ENCODE results near the gene INPP4B.

Gene INPP4B

GRCh38 chr4:142044271-142044670, 801.8 kb downstream of the INPP4B start:
- DNase-seq = no peak

GRCh38 chr4:142043509-142043908, 802.6 kb downstream of the INPP4B start:
- no peak for DNase-seq

- no peak for DNase-seq
Observed at GRCh38 chr4:142041788-142042187, 804.3 kb downstream of the INPP4B start.

- DNase-seq = no peak
Observed at GRCh38 chr4:142040043-142040442, 806.1 kb downstream of the INPP4B start.

GRCh38 chr4:142036795-142037583, 809.1 kb downstream of the INPP4B start:
- DNase-seq = no peak

- DNase-seq = no peak
Observed at GRCh38 chr4:142035566-142035965, 810.5 kb downstream of the INPP4B start.

GRCh38 chr4:142034101-142034500, 812.0 kb downstream of the INPP4B start:
- DNase-seq = no peak

- DNase-seq = no peak
Observed at GRCh38 chr4:142030010-142030409, 816.1 kb downstream of the INPP4B start.

GRCh38 chr4:142021761-142022160, 824.3 kb downstream of the INPP4B start:
- DNase-seq = no peak

- DNase-seq = no peak
Observed at GRCh38 chr4:142021181-142021580, 824.9 kb downstream of the INPP4B start.

GRCh38 chr4:142016031-142016430, 830.1 kb downstream of the INPP4B start:
- DNase-seq = no peak

GRCh38 chr4:142009751-142010150, 836.4 kb downstream of the INPP4B start:
- no peak for DNase-seq

- no peak for DNase-seq
Observed at GRCh38 chr4:142005519-142005918, 840.6 kb downstream of the INPP4B start.

GRCh38 chr4:141999446-142000143, 846.5 kb downstream of the INPP4B start:
- no peak for DNase-seq

- DNase-seq = no peak
Observed at GRCh38 chr4:141995056-141995455, 851.0 kb downstream of the INPP4B start.

GRCh38 chr4:141977433-141977832, 868.7 kb downstream of the INPP4B start:
- DNase-seq = no peak
